ENCODE measurements around the gene RNF217.

Gene RNF217

DNA sequence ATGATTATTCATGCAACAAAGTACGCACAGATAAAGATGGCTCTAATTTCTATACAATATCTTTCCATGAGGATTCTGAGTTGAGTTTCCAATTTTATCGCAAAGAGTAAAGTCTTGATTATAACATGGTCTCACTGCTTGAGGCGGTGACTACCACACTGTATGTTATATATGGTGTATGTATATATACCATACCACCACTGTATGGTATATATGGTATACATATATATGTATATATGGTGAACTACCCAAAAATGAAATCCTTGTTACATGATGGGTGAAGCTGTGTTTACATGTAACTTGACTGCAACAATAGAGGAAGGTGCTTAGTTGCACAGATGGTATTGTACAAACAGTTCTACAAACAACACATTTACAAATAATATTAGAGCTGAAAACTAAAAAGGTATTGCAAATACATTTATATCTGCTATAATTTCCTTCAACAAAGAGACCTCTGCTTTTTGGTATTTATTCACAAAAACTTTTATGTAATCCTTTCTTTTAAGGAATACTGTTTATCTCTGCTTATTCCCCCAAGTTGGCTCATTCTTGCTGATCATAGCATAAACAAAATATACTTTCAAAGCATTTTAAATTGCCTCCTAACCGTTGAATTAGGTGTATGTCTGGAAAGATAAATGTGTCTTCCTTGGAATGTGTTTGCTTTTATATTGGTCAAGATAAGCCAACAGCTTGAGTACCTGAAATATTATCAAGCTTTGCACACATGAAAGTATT, 113.7 kb downstream of the RNF217 start:
- no peak overlapping the region for H2AFZ ChIP-seq (ENCODE audit: low read depth)
- H3K4me1 ChIP-seq (ENCODE audit: low read depth, poor library complexity, severe bottlenecking): no peaks in the 10 kb centered on the region
- no peaks in the 10 kb centered on the region for H3K27me3 ChIP-seq (ENCODE audit: insufficient read depth, low read depth)
- TF ChIP-seq, protein P1, sequence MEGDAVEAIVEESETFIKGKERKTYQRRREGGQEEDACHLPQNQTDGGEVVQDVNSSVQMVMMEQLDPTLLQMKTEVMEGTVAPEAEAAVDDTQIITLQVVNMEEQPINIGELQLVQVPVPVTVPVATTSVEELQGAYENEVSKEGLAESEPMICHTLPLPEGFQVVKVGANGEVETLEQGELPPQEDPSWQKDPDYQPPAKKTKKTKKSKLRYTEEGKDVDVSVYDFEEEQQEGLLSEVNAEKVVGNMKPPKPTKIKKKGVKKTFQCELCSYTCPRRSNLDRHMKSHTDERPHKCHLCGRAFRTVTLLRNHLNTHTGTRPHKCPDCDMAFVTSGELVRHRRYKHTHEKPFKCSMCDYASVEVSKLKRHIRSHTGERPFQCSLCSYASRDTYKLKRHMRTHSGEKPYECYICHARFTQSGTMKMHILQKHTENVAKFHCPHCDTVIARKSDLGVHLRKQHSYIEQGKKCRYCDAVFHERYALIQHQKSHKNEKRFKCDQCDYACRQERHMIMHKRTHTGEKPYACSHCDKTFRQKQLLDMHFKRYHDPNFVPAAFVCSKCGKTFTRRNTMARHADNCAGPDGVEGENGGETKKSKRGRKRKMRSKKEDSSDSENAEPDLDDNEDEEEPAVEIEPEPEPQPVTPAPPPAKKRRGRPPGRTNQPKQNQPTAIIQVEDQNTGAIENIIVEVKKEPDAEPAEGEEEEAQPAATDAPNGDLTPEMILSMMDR (conservative IDR thresholded peaks at IDR 0.05; ENCODE audit: low read depth, low read length): no peak
- H4K20me1 ChIP-seq (ENCODE audit: insufficient read depth): no peaks in the 10 kb centered on the region
- no peaks in the 10 kb centered on the region for H3K36me3 ChIP-seq (ENCODE audit: insufficient read depth)
- H3K4me3 ChIP-seq (IDR thresholded peaks at IDR 0.05; ENCODE audit: insufficient read depth, low read depth, low read length): no peak overlapping the region
- no peak overlapping the region for H3K9ac ChIP-seq
- H3K79me2 ChIP-seq (ENCODE audit: insufficient read depth, low read depth): no peaks in the 10 kb centered on the region
- H3K27ac ChIP-seq: no peak overlapping the region
- H3K4me2 ChIP-seq: no peak overlapping the region

DNA sequence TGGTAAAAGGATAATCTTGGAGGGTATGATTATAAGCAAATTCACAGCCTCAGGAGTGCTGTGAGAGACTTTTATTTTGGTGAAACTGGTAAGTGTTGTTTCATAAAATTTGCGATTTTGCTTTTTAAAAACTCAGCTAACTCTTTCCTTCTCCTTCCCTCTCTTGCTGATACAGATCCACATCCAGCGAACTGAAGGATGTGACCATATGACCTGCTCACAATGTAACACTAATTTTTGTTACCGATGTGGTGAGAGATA, 114.2 kb downstream of the RNF217 start:
- Histone ChIP-seq H3K36me3 (ENCODE audit: insufficient read depth) (no peaks in the 10 kb centered on the region), H4K20me1 (ENCODE audit: insufficient read depth) (no peaks in the 10 kb centered on the region), H3K27ac (no peak overlapping the region), H3K9ac (no peak overlapping the region), H3K4me2 (no peak overlapping the region), H2AFZ (ENCODE audit: low read depth) (no peak overlapping the region), H3K4me1 (ENCODE audit: low read depth, poor library complexity, severe bottlenecking) (no peaks in the 10 kb centered on the region), H3K79me2 (ENCODE audit: insufficient read depth, low read depth) (no peaks in the 10 kb centered on the region), H3K4me3 (IDR thresholded peaks at IDR 0.05; ENCODE audit: insufficient read depth, low read depth, low read length) (no peak overlapping the region), H3K27me3 (ENCODE audit: insufficient read depth, low read depth) (no peaks in the 10 kb centered on the region)
- TF ChIP-seq, protein P1 (conservative IDR thresholded peaks at IDR 0.05; ENCODE audit: low read depth, low read length): no peak

DNA sequence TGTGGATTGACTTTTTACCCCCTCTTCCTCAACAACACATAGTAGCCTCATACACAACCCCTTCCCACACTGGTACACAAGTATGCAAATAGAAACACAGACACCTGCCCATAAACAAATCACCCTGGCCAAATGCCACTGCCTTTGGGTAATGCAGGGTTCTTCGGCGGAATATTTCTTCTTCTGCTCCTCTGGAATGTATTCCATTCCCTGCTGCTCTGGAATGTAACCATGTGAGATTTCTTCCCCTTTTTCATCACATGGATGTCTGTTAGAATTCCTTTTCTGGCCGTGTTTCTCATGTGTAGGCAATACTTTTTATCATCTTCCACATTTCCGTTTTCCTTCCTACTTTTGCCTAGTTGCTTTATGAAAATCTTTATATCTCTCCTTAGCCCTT, 115.2 kb downstream of the RNF217 start:
- H3K4me3 ChIP-seq (IDR thresholded peaks at IDR 0.05; ENCODE audit: insufficient read depth, low read depth, low read length): no peak overlapping the region
- H3K9ac ChIP-seq: no peak overlapping the region
- no peak overlapping the region for H3K4me2 ChIP-seq
- TF ChIP-seq, protein P1 (conservative IDR thresholded peaks at IDR 0.05; ENCODE audit: low read depth, low read length): no peak
- no peaks in the 10 kb centered on the region for H3K79me2 ChIP-seq (ENCODE audit: insufficient read depth, low read depth)
- H3K27ac ChIP-seq: no peak overlapping the region
- no peaks in the 10 kb centered on the region for H4K20me1 ChIP-seq (ENCODE audit: insufficient read depth)
- H3K36me3 ChIP-seq (ENCODE audit: insufficient read depth): no peaks in the 10 kb centered on the region
- no peak overlapping the region for H2AFZ ChIP-seq (ENCODE audit: low read depth)
- no peaks in the 10 kb centered on the region for H3K27me3 ChIP-seq (ENCODE audit: insufficient read depth, low read depth)
- H3K4me1 ChIP-seq (ENCODE audit: low read depth, poor library complexity, severe bottlenecking): no peaks in the 10 kb centered on the region

DNA sequence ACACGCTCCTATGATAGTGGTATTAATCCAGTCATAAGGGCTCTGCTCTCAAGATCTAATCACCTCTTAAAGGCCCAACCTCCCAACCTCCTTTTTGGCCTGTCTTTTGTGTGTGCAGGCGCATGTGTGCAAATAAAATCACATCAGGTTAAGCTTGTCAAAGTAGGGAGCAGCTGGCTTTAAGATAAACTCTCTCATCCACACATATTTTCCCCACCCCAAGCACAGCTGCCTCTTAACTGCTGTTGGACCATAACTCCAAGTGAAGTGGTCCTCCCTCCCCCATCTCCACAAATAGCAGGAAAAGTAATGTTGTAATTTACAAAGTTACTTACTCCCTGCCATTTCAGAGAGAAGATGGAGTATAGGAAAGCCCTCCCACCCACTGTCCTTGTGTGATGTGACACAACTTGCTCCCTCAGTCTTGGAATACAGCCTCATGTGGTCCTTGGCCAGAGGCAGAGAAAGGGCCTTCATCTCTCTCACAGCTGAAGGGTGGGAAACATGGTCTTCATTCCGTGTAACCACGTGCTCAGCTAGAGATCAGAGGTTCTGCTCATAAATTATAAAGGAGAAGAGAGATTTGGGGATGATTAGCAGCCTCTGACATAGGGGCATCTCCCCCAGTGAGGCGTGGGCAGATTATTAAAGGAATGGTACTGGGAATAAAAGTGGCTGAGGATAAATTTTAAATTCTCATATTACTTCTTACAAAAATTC, 116.5 kb downstream of the RNF217 start:
- H3K4me1 ChIP-seq (ENCODE audit: low read depth, poor library complexity, severe bottlenecking): no peaks in the 10 kb centered on the region
- no peak overlapping the region for H3K27ac ChIP-seq
- no peak overlapping the region for H3K4me3 ChIP-seq (IDR thresholded peaks at IDR 0.05; ENCODE audit: insufficient read depth, low read depth, low read length)
- no peaks in the 10 kb centered on the region for H3K36me3 ChIP-seq (ENCODE audit: insufficient read depth)
- H3K27me3 ChIP-seq (ENCODE audit: insufficient read depth, low read depth): no peaks in the 10 kb centered on the region
- no peaks in the 10 kb centered on the region for H4K20me1 ChIP-seq (ENCODE audit: insufficient read depth)
- no peak overlapping the region for H3K9ac ChIP-seq
- TF ChIP-seq, protein P1 (conservative IDR thresholded peaks at IDR 0.05; ENCODE audit: low read depth, low read length): no peak
- H2AFZ ChIP-seq (ENCODE audit: low read depth): no peak overlapping the region
- H3K79me2 ChIP-seq (ENCODE audit: insufficient read depth, low read depth): no peaks in the 10 kb centered on the region
- H3K4me2 ChIP-seq: no peak overlapping the region

All from KMS-11 (cell line).